ENCODE results near the gene EPB41L5.

EPB41L5 gene

GRCh38 chr2:120226316-120226715, 213.4 kb downstream of the EPB41L5 start:
- DNase-seq, result no peak

GRCh38 chr2:120227111-120227991, 214.5 kb downstream of the EPB41L5 start:
- peak; percentile 62 for DNase-seq

GRCh38 chr2:120228503-120228902, 215.6 kb downstream of the EPB41L5 start:
- no peak for DNase-seq

Data from stimulated activated CD8-positive, alpha-beta memory T cell treated with anti-CD3 and anti-CD28 coated beads, Interleukin-4, amount 100 ng/mL, for 48 hours (primary cell).